Body of pancreas (tissue), 4 donors: Measurements from ENCODE around the gene CRYBA1. TPM values are rescaled to one million over a fixed set of nuclear protein-coding genes. Genes with fewer than 3 reads are reported as not detected.

Experiments used
- ATAC-seq: fragments of 150-250 bp; one replicate; pipeline ENCODE4 v1.9.1; 2016
- DNase-seq, 4 donors: peaks; one replicate each; pipeline ENCODE4 v3.0.0-alpha.2; 2019
- H3K27ac ChIP-seq, 4 donors: fragments of 200-600 bp; sonication (generic); 1 replicate in 3 of 4; 2 replicates in 1 of 4; pipeline versions ENCODE4 v1.5.1 to v1.6.1; 2016 to 2019; ENCODE audit warnings: mild to moderate bottlenecking in 1 of 4, mixed read lengths in 1 of 4, moderate library complexity in 1 of 4
- H3K27me3 ChIP-seq, 2 donors: fragments of 200-600 bp; sonication (generic); one replicate each; pipeline ENCODE4 v1.6.0; 2016; ENCODE audit warnings: mild to moderate bottlenecking in 1 of 2
- H3K36me3 ChIP-seq, 2 donors: fragments of 200-600 bp; sonication (generic); replicated peaks in 1 of 2; 2 replicates each; pipeline ENCODE4 v1.5.1; 2016; ENCODE audit warnings: low read depth in 2 of 2; ENCODE audit not compliant: insufficient read depth in 1 of 2
- H3K4me1 ChIP-seq: fragments of 200-600 bp; sonication (generic); one replicate; pipeline ENCODE4 v1.6.0; 2016
- H3K4me3 ChIP-seq, 2 donors: fragments of 200-600 bp; sonication (generic); 1 replicate in 1 of 2; 2 replicates in 1 of 2; pipeline ENCODE4 v1.5.1; 2016 to 2019
- H3K9me3 ChIP-seq, 3 donors: fragments of 200-600 bp; sonication (generic); 1 replicate in 2 of 3; 2 replicates in 1 of 3; pipeline ENCODE4 v1.5.1; 2016
- POLR2A ChIP-seq, 3 donors: fragments of 450-650 bp; IDR thresholded peaks; one replicate each; pipeline ENCODE4 v1.6.1; 2016; ENCODE audit warnings: antibody characterized with exemption in 3 of 3, mild to moderate bottlenecking in 2 of 3
- WGBS, 2 donors: methylation state at CpG; one replicate each; pipeline ENCODE4 v1.1.5; 2017; 5-methylcytosine and 5-hydroxymethylcytosine counted together
- intact Hi-C: fragments of 100-400 bp; cut with DNase I; formaldehyde crosslinking; loops from one replicate; pipeline ENCODE4 v1.15.1; 2023
- total RNA-seq, 2 donors: library from RNA; depleted of rRNA; stranded (reverse); fragments of >200 nt; gene quantifications; one replicate each; pipeline ENCODE4 v1.1.0, GENCODE V29; 2016
- TF ChIP-seq, protein P1 (sequence below), 7 experiments: fragments of 450-650 bp in 4 of 7; fragments of 200-600 bp in 3 of 7; sonication (generic) in 3 of 7; IDR thresholded peaks; one replicate each; pipeline ENCODE4 v1.5.1; 2016 to 2019; ENCODE audit warnings: antibody characterized with exemption in 7 of 7

CRYBA1 gene
- total RNA-seq, 2 donors from 2014 or later, result not detected

DNA sequence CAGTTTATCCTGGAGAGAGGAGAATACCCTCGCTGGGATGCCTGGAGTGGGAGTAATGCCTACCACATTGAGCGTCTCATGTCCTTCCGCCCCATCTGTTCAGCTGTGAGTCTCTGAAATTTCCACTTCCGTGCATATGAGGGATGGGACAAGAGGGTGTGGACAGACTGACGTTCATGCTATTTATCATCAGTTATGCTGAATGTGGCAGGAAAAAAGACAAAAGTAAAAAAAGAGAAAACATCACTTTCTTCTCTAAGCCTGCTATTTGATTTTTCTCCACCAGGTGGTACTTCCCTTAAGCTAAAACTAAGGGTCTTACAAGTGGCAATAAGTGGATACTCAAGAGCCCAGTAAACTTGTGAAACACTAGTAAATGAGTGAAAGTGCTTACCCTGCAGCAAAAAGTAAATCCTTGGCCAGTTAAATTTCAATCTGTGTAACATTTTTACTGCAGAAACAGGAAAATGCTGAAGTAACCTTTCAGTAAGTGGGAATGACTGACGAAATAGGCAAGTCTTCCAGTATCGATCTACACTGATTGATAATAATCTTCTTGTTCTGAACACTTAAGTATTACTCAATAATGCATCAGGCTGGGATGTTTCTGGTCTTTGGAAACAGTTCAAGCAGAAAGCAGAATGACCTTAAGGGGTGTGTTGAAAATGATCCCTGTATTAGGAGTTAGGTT lies 5.6 kb downstream of the CRYBA1 start:
- Histone ChIP-seq H3K27me3 (no peaks in the 10 kb centered on the region), H3K9me3 (no peaks in the 10 kb centered on the region), H3K36me3 (no peaks in the 10 kb centered on the region), H3K4me3 (no peak overlapping the region), H3K27ac (peak overlapping the region in 1 of 4 donors; percentile 7), H3K4me1 (peaks cover 48% of the 10 kb centered on the region)
- ATAC-seq (no peak), DNase-seq (no peak)
- no peak for TF ChIP-seq POLR2A (IDR thresholded peaks at IDR 0.05)
- TF ChIP-seq, protein P1, sequence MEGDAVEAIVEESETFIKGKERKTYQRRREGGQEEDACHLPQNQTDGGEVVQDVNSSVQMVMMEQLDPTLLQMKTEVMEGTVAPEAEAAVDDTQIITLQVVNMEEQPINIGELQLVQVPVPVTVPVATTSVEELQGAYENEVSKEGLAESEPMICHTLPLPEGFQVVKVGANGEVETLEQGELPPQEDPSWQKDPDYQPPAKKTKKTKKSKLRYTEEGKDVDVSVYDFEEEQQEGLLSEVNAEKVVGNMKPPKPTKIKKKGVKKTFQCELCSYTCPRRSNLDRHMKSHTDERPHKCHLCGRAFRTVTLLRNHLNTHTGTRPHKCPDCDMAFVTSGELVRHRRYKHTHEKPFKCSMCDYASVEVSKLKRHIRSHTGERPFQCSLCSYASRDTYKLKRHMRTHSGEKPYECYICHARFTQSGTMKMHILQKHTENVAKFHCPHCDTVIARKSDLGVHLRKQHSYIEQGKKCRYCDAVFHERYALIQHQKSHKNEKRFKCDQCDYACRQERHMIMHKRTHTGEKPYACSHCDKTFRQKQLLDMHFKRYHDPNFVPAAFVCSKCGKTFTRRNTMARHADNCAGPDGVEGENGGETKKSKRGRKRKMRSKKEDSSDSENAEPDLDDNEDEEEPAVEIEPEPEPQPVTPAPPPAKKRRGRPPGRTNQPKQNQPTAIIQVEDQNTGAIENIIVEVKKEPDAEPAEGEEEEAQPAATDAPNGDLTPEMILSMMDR (IDR thresholded peaks at IDR 0.05), result peak in 5 of 7 experiments; percentile 25 to 40 (median 34)
- intact Hi-C loops, result no loop called here
- WGBS, 2 donors, result 67 to 73% methylated on average over 7 of the region's 7 CpGs

DNA sequence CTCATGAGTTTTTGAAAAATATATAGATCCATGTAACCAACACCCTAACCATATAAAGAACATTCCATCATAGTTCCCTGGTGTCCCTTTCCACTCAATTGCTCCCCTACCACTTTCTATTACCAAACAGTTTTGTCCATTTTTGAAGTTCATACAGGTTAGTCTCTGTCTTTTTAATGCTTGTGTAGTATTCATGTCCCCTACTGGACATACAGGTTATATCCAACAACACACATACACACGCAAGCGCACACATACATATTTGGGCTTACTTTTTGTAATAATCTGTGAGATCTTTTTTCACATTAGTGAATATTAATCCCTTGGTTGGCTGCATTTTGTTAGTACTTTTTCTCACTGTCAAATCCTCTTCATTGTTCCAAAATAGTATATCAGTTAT lies 6.4 kb downstream of the CRYBA1 start:
- 91 to 94% methylated on average over 2 of the region's 2 CpGs for WGBS, 2 donors

DNA sequence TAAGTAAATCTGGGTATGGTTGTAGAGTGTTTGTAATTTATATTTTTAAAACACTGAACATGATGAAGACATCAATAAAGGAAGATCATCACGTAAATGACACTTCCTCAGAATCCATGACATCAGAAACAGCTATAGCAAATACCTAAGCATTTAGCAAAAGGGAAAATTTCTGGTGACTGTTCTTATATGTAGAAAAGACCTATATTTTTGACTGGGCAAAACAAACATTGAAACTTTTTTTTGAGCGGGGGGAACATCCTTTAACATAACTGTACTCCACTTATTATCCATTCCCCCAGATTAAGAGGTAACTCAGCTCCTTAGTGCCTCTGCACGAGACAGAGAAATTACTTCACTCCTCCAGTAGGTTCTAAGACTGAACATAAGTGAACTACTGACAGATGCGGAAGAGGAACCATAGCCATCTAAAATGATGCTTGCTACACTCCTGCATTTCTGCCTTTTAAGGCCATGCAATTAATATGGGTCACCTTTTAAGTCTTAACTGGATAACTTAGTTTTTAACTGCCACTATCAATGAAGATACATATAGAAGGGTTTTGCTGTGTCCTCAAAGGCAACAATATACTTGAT lies 9.4 kb downstream of the CRYBA1 start:
- H3K27ac ChIP-seq, result peak overlapping the region in 3 of 4 donors; percentile 18 to 78 (median 60)
- no peaks in the 10 kb centered on the region for H3K9me3 ChIP-seq
- no peak overlapping the region for H3K4me3 ChIP-seq
- no peak for DNase-seq
- peaks cover 0 to 2% of the 10 kb centered on the region in 2 donors for H3K36me3 ChIP-seq
- WGBS, 2 donors, result 78 to 79% methylated on average over 4 of the region's 4 CpGs
- TF ChIP-seq, protein P1 (IDR thresholded peaks at IDR 0.05), result no peak
- TF ChIP-seq POLR2A (IDR thresholded peaks at IDR 0.05), result no peak
- H3K27me3 ChIP-seq, result no peaks in the 10 kb centered on the region
- H3K4me1 ChIP-seq, result peaks cover 63% of the 10 kb centered on the region
- ATAC-seq, result no peak
- intact Hi-C loops, result no loop called here

More for the DNA sequence above, 6.4 kb downstream of the CRYBA1 start:
- peaks cover 56% of the 10 kb centered on the region for H3K4me1 ChIP-seq
- intact Hi-C loops, result no loop called here
- no peak overlapping the region for H3K4me3 ChIP-seq
- H3K9me3 ChIP-seq, result no peaks in the 10 kb centered on the region
- peak overlapping the region in 1 of 4 donors; percentile 7 for H3K27ac ChIP-seq
- no peaks in the 10 kb centered on the region for H3K36me3 ChIP-seq
- no peak for DNase-seq
- H3K27me3 ChIP-seq, result no peaks in the 10 kb centered on the region
- no peak for TF ChIP-seq POLR2A (IDR thresholded peaks at IDR 0.05)
- TF ChIP-seq, protein P1 (IDR thresholded peaks at IDR 0.05), result no peak
- ATAC-seq, result no peak

DNA sequence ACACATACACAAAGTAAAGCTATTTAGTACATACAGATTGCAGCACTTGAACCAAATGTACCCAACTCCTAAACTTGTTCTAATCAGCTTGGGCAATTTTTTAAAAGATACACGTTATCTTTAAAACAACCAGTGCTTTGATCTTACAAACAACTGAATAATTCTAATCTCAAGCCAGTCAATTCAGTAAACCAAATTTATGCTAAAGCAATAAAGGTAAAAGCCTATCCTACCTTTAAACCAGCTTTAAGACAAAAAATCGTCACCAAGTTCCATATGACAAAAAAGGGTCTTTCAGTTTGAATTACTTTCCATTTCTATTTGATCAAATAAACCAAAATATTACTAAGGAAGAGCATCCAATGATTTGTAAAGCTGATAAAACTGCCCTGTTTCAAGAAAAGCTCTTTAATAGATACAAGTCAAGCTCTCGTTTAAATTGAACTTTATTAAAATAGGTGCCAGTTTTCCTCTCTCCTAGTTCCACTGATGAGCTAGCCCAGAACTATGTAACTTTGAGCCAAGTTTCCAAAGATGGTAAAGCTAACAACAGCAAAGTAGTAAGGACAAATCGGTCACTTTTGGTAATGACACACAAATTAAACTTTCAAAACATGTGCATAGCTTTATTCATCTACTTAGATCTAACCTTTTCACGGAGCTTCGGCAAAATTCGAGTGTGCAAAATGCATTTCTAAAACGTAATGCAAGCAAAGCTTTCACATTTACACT lies 10.2 kb downstream of the CRYBA1 start:
- Histone ChIP-seq H3K9me3 (no peaks in the 10 kb centered on the region), H3K27ac (peak overlapping the region in 3 of 4 donors; percentile 35 to 78 (median 53)), H3K4me3 (no peak overlapping the region), H3K4me1 (peaks cover 57% of the 10 kb centered on the region), H3K36me3 (peaks cover 0 to 2% of the 10 kb centered on the region in 2 donors), H3K27me3 (no peaks in the 10 kb centered on the region)
- intact Hi-C loops, result no loop called here
- ATAC-seq, result no peak
- 40 to 50% methylated on average over 8 of the region's 8 CpGs for WGBS, 2 donors
- TF ChIP-seq, protein P1 (IDR thresholded peaks at IDR 0.05), result no peak
- TF ChIP-seq POLR2A (IDR thresholded peaks at IDR 0.05), result no peak
- no peak for DNase-seq
